GM12878 (cell line): ENCODE results near the gene TREML1. TPM values are rescaled to one million over a fixed set of nuclear protein-coding genes. Genes with fewer than 3 reads are reported as not detected.
A peak's percentile ranks its signal among the peaks of the same experiment; 100 is the strongest.

Experiments
- ATAC-seq: fragments of 200-7000 bp; cut with Tn5 transposase; 3 replicates; pipeline ENCODE4 v1.9.1; 2020; ENCODE audit warnings: mild to moderate bottlenecking, moderate library complexity
- BruUV-seq: library from RNA; stranded (reverse); fragments of 400-500 nt; replicated peaks from 2 replicates; lab custom pipeline; 2021; lab: Mats Ljungman, UMichigan
- CTCF ChIA-PET: fragments of 300-600 bp; sonication (Branson Sonifier 250); formaldehyde crosslinking; extraction: SDS; loops from one replicate; lab custom pipeline; 2021; ENCODE audit warnings: inconsistent platforms; lab: Yijun Ruan, JAX
- POLR2A ChIA-PET: fragments of 350-600 bp; formaldehyde crosslinking; extraction: SDS; loops from one replicate; lab custom pipeline; 2021; ENCODE audit warnings: inconsistent platforms; lab: Charles Lee
- RAD21 ChIA-PET: fragments of 300-600 bp; sonication (Branson Sonifier 250); formaldehyde crosslinking; loops from one replicate; lab custom pipeline; 2023; ENCODE audit warnings: antibody characterized with exemption; ENCODE audit not compliant: unreplicated experiment; lab: Charles Lee
- SMC1A ChIA-PET: fragments of 300-600 bp; sonication (Branson Sonifier 250); formaldehyde crosslinking; loops from one replicate; lab custom pipeline; 2023; ENCODE audit not compliant: unreplicated experiment, uncharacterized antibody; lab: Charles Lee
- DNase-seq: peaks from one replicate; pipeline ENCODE4 v3.0.0-alpha.2; 2011; ENCODE audit warnings: low read depth, low spot score
- FAIRE-seq: peaks from 3 replicates; lab custom pipeline; 2011; peaks lifted over from hg19 to GRCh38; lab: Jason Lieb, UNC
- H2AFZ ChIP-seq: 2 replicates; pipeline ENCODE4 v1.6.0; 2011; ENCODE audit warnings: low read depth, low read length, control low read depth; ENCODE audit not compliant: control insufficient read depth
- H3K27ac ChIP-seq: 2 replicates; pipeline ENCODE4 v1.5.1; 2011; ENCODE audit warnings: control low read depth; ENCODE audit not compliant: control insufficient read depth, insufficient read depth
- H3K27me3 ChIP-seq, 2 experiments: replicated peaks in 1 of 2; 2 replicates each; pipeline versions ENCODE4 v1.6.0 to v1.6.1; 2011; ENCODE audit warnings: low read length in 1 of 2; ENCODE audit not compliant: control insufficient read depth in 2 of 2, insufficient read depth in 2 of 2
- H3K36me3 ChIP-seq, 2 experiments: 2 replicates each; pipeline ENCODE4 v1.5.1; 2011; ENCODE audit warnings: low read length in 1 of 2; ENCODE audit not compliant: control insufficient read depth in 2 of 2, insufficient read depth in 2 of 2
- H3K4me1 ChIP-seq: 2 replicates; pipeline ENCODE4 v1.6.1; 2011; ENCODE audit warnings: mild to moderate bottlenecking, low read length, moderate library complexity, mixed read lengths; ENCODE audit not compliant: control insufficient read depth, insufficient read depth
- H3K4me2 ChIP-seq: 2 replicates; pipeline ENCODE4 v1.6.0; 2011; ENCODE audit warnings: control low read depth; ENCODE audit not compliant: control insufficient read depth, insufficient read depth
- H3K4me3 ChIP-seq: fragments of 200-600 bp; sonication (generic); 2 replicates; pipeline ENCODE4 v1.5.1; 2016
- H3K79me2 ChIP-seq: 2 replicates; pipeline ENCODE4 v1.6.0; 2011; ENCODE audit warnings: low read length; ENCODE audit not compliant: control insufficient read depth, insufficient read depth
- H3K9ac ChIP-seq: 2 replicates; pipeline ENCODE4 v1.8.0; 2011; ENCODE audit warnings: low read length, control low read depth, mixed read lengths; ENCODE audit not compliant: control insufficient read depth, insufficient read depth
- H3K9me3 ChIP-seq: replicated peaks from 3 replicates; pipeline ENCODE4 v1.5.1; 2011; ENCODE audit warnings: mild to moderate bottlenecking, low read length; ENCODE audit not compliant: control insufficient read depth, insufficient read depth
- H4K20me1 ChIP-seq: 2 replicates; pipeline ENCODE4 v1.6.0; 2011; ENCODE audit not compliant: control insufficient read depth, insufficient read depth
- BHLHE40 ChIP-seq, 2 experiments: fragments of 450-650 bp in 1 of 2; IDR thresholded peaks; 2 replicates each; pipeline ENCODE4 v1.6.1; 2011 to 2017; ENCODE audit warnings: low read depth in 2 of 2, borderline replicate concordance in 1 of 2, improper control_type of control experiment in 1 of 2, low read length in 1 of 2, mild to moderate bottlenecking in 1 of 2
- CTCF ChIP-seq, 3 experiments: IDR thresholded peaks in 2 of 3; conservative IDR thresholded peaks in 1 of 3; 2 replicates each; pipeline ENCODE4 v1.5.1; 2011; ENCODE audit warnings: low read depth in 3 of 3, low read length in 3 of 3, mild to moderate bottlenecking in 3 of 3, control low read depth in 2 of 3, moderate library complexity in 2 of 3, inconsistent platforms in 1 of 3, mixed read lengths in 1 of 3; ENCODE audit not compliant: control insufficient read depth in 2 of 3, insufficient read depth in 1 of 3; ENCODE audit errors: extremely low read depth in 1 of 3
- ELK1 ChIP-seq: IDR thresholded peaks from 2 replicates; pipeline ENCODE4 v1.6.1; 2012; ENCODE audit warnings: low read depth, low read length, improper control_type of control experiment
- NR2C1 ChIP-seq: fragments of 450-650 bp; IDR thresholded peaks from 2 replicates; pipeline ENCODE4 v1.6.1; 2017; ENCODE audit warnings: antibody characterized with exemption, mild to moderate bottlenecking, moderate library complexity
- RAD21 ChIP-seq: IDR thresholded peaks from 2 replicates; pipeline ENCODE4 v1.6.1; 2011; ENCODE audit warnings: mild to moderate bottlenecking, low read depth, low read length, moderate library complexity; ENCODE audit not compliant: insufficient read depth
- SP1 ChIP-seq: IDR thresholded peaks from one replicate; pipeline ENCODE4 v1.6.1; 2011; ENCODE audit warnings: low read depth, low read length
- ZNF207 ChIP-seq: fragments of 450-650 bp; IDR thresholded peaks from 2 replicates; pipeline ENCODE4 v1.6.1; 2014; ENCODE audit warnings: antibody characterized with exemption, mild to moderate bottlenecking, borderline replicate concordance
- WGBS: methylation state at CpG from one replicate; pipeline ENCODE4 v1.1.6; 2016; ENCODE audit warnings: low lambda C conversion rate; ENCODE audit not compliant: insufficient replicate concordance, insufficient coverage; ENCODE audit errors: missing lambda C conversion rate; 5-methylcytosine and 5-hydroxymethylcytosine counted together
- in situ Hi-C: fragments of 300-500 bp; cut with MboI; formaldehyde crosslinking; loops from 9 replicates; pipeline ENCODE4 v1.14.3; 2018; ENCODE audit warnings: mixed read lengths
- intact Hi-C: fragments of 100-400 bp; cut with micrococcal nuclease; formaldehyde crosslinking; loops from one replicate; pipeline ENCODE4 v1.14.2; 2022; ENCODE audit not compliant: unreplicated experiment
- polyA plus RNA-seq, 11 experiments: library from polyadenylated mRNA; depleted of rRNA in 4 of 11; unstranded in 6 of 11; stranded (reverse) in 5 of 11; fragments of >200 nt; fragmentation: Nextera tagmentation in 4 of 11; fragmentation: Illumina TruSeq in 1 of 11; extraction: Ambion mirVana in 4 of 11; extraction: Trizol in 1 of 11; gene quantifications; 1 replicate in 1 of 11; 2 replicates in 10 of 11; pipeline versions ENCODE4 v1.2.1 to v1.2.3, GENCODE V29; 2011 to 2016; ENCODE audit warnings: inconsistent platforms in 2 of 11, missing spikeins in 2 of 11, low read depth in 1 of 11
- total RNA-seq, 4 experiments: library from RNA; depleted of rRNA in 3 of 4; stranded (reverse); fragments of >200 nt in 3 of 4; fragmentation: Illumina TruSeq in 1 of 4; extraction: Trizol in 1 of 4; gene quantifications; 2 replicates each; pipeline versions ENCODE4 v1.2.1 to v1.2.3, GENCODE V29; 2013 to 2021

The TREML1 gene
- total and polyA plus RNA-seq, 10 of the 15 experiments (the other 5 are each of a cell fraction or from before 2014, with no cell fraction given): 0.21 TPM; not detected in 9

GRCh38 chr6:41120058-41120457, 34.1 kb downstream of the TREML1 start:
- POLR2A ChIA-PET: interaction anchor here (0.6 kb wide), 1 partner anchor 11 kb away, joined by 3 read pairs; no protein-coding TSS in a partner anchor
- Histone ChIP-seq H2AFZ (no peak overlapping the region), H3K9ac (no peak overlapping the region), H3K79me2 (no peaks in the 10 kb centered on the region), H3K4me3 (no peak overlapping the region), H4K20me1 (no peaks in the 10 kb centered on the region), H3K27ac (no peak overlapping the region), H3K27me3 (no peaks in the 10 kb centered on the region), H3K4me2 (no peak overlapping the region), H3K9me3 (no peaks in the 10 kb centered on the region), H3K36me3 (no peaks in the 10 kb centered on the region), H3K4me1 (no peaks in the 10 kb centered on the region)
- in situ Hi-C loops (no loop called here), intact Hi-C loops (no loop called here)
- BruUV-seq: no TSS peak
- FAIRE-seq (peak; percentile 38), ATAC-seq (no peak), DNase-seq (no peak)
- RAD21 ChIA-PET: no interaction called here
- WGBS: 88% methylated on average over 1 of the region's 1 CpG
- CTCF ChIA-PET: interaction anchor here (0.6 kb wide), 1 partner anchor 18 kb away, joined by 3 read pairs; no protein-coding TSS in a partner anchor
- SMC1A ChIA-PET: no interaction called here
- TF ChIP-seq BHLHE40 (IDR thresholded peaks at IDR 0.05; ENCODE audit: borderline replicate concordance in 1 of 2, low read depth in 2 of 2, low read length in 1 of 2): no peak

- RAD21 ChIA-PET: no interaction called here
- FAIRE-seq: no peak
Measured at GRCh38 chr6:41119508-41119907, 34.6 kb downstream of the TREML1 start.

More at GRCh38 chr6:41119508-41119907, 34.6 kb downstream of the TREML1 start:
- H3K36me3 ChIP-seq: no peaks in the 10 kb centered on the region
- SMC1A ChIA-PET: no interaction called here
- DNase-seq: no peak
- no peak overlapping the region for H3K4me2 ChIP-seq
- POLR2A ChIA-PET: no interaction called here
- CTCF ChIA-PET: no interaction called here
- H3K4me3 ChIP-seq: no peak overlapping the region
- intact Hi-C loops: no loop called here
- no peaks in the 10 kb centered on the region for H3K4me1 ChIP-seq
- in situ Hi-C loops: no loop called here
- TF ChIP-seq CTCF (IDR thresholded peaks at IDR 0.05 in 2 of 3, conservative IDR thresholded peaks at IDR 0.05 in 1 of 3; ENCODE audit: control insufficient read depth in 2 of 3, extremely low read depth in 1 of 3, insufficient read depth in 1 of 3, low read depth in 3 of 3, low read length in 3 of 3) (no peak), ZNF207 (no peak), RAD21 (no peak), NR2C1 (no peak), ELK1 (no peak), SP1 (no peak)
- TF ChIP-seq, all 136 proteins: peak for 0
- Histone ChIP-seq H3K27ac (no peak overlapping the region), H2AFZ (no peak overlapping the region), H3K79me2 (no peaks in the 10 kb centered on the region), H4K20me1 (no peaks in the 10 kb centered on the region), H3K27me3 (no peaks in the 10 kb centered on the region; a peak in 1 of 4 replicates), H3K9ac (no peak overlapping the region), H3K9me3 (no peaks in the 10 kb centered on the region)
- ATAC-seq: no peak
- WGBS: 68% methylated on average over 1 of the region's 1 CpG
- BruUV-seq: no TSS peak
